Panc1 (cell line): ENCODE data around the gene C8B. TPM values are rescaled to one million over a fixed set of nuclear protein-coding genes. Genes with fewer than 3 reads are reported as not detected.

Source experiments
- ATAC-seq: fragments of 200-7000 bp; cut with Tn5 transposase; 2 replicates; pipeline ENCODE4 v1.9.1; 2020; ENCODE audit warnings: mild to moderate bottlenecking, moderate library complexity
- BruUV-seq: library from RNA; stranded (reverse); fragments of 400-500 nt; replicated peaks from 2 replicates; lab custom pipeline; 2021; lab: Mats Ljungman, UMichigan
- CTCF ChIA-PET: fragments of 300-600 bp; sonication (Branson Sonifier 250); formaldehyde crosslinking; loops from one replicate; lab custom pipeline; 2022; ENCODE audit warnings: antibody characterized with exemption; lab: Charles Lee
- POLR2A ChIA-PET: fragments of 300-600 bp; sonication (Branson Sonifier 250); formaldehyde crosslinking; loops from one replicate; lab custom pipeline; 2022; ENCODE audit warnings: antibody characterized with exemption; lab: Charles Lee
- DNase-seq: peaks from one replicate; pipeline ENCODE4 v3.0.0-alpha.2; 2010; ENCODE audit warnings: low read depth, low spot score
- H3K27ac ChIP-seq: 2 replicates; pipeline ENCODE4 v1.5.1; 2011; ENCODE audit warnings: mild to moderate bottlenecking, low read length, inconsistent platforms
- H3K27me3 ChIP-seq: fragments of 200-500 bp; sonication (Bioruptor generic); 2 replicates; pipeline ENCODE4 v1.6.0; 2014; ENCODE audit warnings: low read length, inconsistent platforms; ENCODE audit not compliant: control insufficient read depth, insufficient read depth
- H3K36me3 ChIP-seq: fragments of 200-500 bp; sonication (Bioruptor generic); 2 replicates; pipeline ENCODE4 v1.5.1; 2014; ENCODE audit warnings: inconsistent platforms, mild to moderate bottlenecking, low read length, moderate library complexity; ENCODE audit not compliant: control insufficient read depth, insufficient read depth
- H3K4me1 ChIP-seq: 2 replicates; pipeline ENCODE4 v1.5.1; 2011; ENCODE audit warnings: inconsistent platforms, mild to moderate bottlenecking, low read length, moderate library complexity; ENCODE audit not compliant: control insufficient read depth, insufficient read depth
- H3K4me3 ChIP-seq, 2 experiments: 2 replicates each; pipeline ENCODE4 v1.5.1; 2011 to 2012; ENCODE audit warnings: low read depth in 2 of 2, low read length in 2 of 2, mild to moderate bottlenecking in 2 of 2, inconsistent platforms in 1 of 2, moderate library complexity in 1 of 2
- H3K9me3 ChIP-seq: fragments of 200-500 bp; sonication (Bioruptor generic); 2 replicates; pipeline ENCODE4 v1.5.1; 2014; ENCODE audit warnings: low read depth, mild to moderate bottlenecking, inconsistent platforms, low read length, moderate library complexity; ENCODE audit not compliant: control insufficient read depth, insufficient read depth
- CTCF ChIP-seq: fragments of 450-650 bp; IDR thresholded peaks from 2 replicates; pipeline ENCODE4 v1.5.1; 2017; ENCODE audit warnings: mild to moderate bottlenecking
- POLR2AphosphoS5 ChIP-seq: IDR thresholded peaks from 2 replicates; pipeline ENCODE4 v1.6.1; 2012; ENCODE audit warnings: mild to moderate bottlenecking, low read depth, low read length, moderate library complexity
- REST ChIP-seq, 2 experiments: IDR thresholded peaks; 2 replicates each; pipeline ENCODE4 v1.6.1; 2011 to 2012; ENCODE audit warnings: low read depth in 2 of 2, control low read depth in 1 of 2, low read length in 1 of 2, mild to moderate bottlenecking in 1 of 2, moderate library complexity in 1 of 2; ENCODE audit not compliant: insufficient read depth in 1 of 2
- SIN3A ChIP-seq: IDR thresholded peaks from 2 replicates; pipeline ENCODE4 v1.6.1; 2012; ENCODE audit warnings: low read depth, mild to moderate bottlenecking, low read length, moderate library complexity, borderline replicate concordance; ENCODE audit not compliant: insufficient read depth
- TCF7L2 ChIP-seq: IDR thresholded peaks from 2 replicates; pipeline ENCODE4 v1.6.1; 2011; ENCODE audit warnings: mild to moderate bottlenecking, low read depth, low read length, inconsistent platforms
- in situ Hi-C: cut with HindIII; loops from 2 replicates; pipeline ENCODE4 v1.10.0; 2016; ENCODE audit warnings: low sequenced_read_pairs, low pct_unique_long_range_greater_than_20kb
- intact Hi-C: fragments of 100-400 bp; cut with micrococcal nuclease; formaldehyde crosslinking; loops from one replicate; pipeline ENCODE4 v1.10.0; 2022; ENCODE audit not compliant: unreplicated experiment
- total RNA-seq: library from RNA; stranded (reverse); gene quantifications from one replicate; pipeline ENCODE4 v1.2.1, GENCODE V29; 2021; ENCODE audit not compliant: unreplicated experiment

C8B gene
- total RNA-seq, 1 experiment from 2014 or later = not detected

GRCh38 chr1:57007472-57007871 is 41.7 kb upstream of the C8B start:
- Histone ChIP-seq H3K9me3 (no peaks in the 10 kb centered on the region), H3K27ac (no peak overlapping the region), H3K27me3 (peaks cover 7% of the 10 kb centered on the region), H3K36me3 (no peaks in the 10 kb centered on the region), H3K4me1 (no peaks in the 10 kb centered on the region), H3K4me3 (no peak overlapping the region)
- no peak for ATAC-seq
- no peak for DNase-seq
- intact Hi-C loops = no loop called here
- in situ Hi-C loops = no loop called here
- ChIA-PET POLR2A (no interaction called here), CTCF (no interaction called here)
- BruUV-seq = no TSS peak
- no peak for TF ChIP-seq REST (IDR thresholded peaks at IDR 0.05; ENCODE audit: insufficient read depth in 1 of 2, low read depth in 2 of 2, low read length in 1 of 2)
- TF ChIP-seq TCF7L2 = no peak
- no peak for TF ChIP-seq POLR2AphosphoS5
- TF ChIP-seq CTCF = no peak
- TF ChIP-seq SIN3A = no peak

GRCh38 chr1:57003398-57004139 is 37.8 kb upstream of the C8B start:
- H3K27me3 ChIP-seq = peaks cover 4% of the 10 kb centered on the region; the same call in 1 of the 2 replicates
- TF ChIP-seq REST (IDR thresholded peaks at IDR 0.05; ENCODE audit: insufficient read depth in 1 of 2, low read depth in 2 of 2, low read length in 1 of 2) (no peak), TCF7L2 (no peak), CTCF (no peak)
- no peak for DNase-seq
- no peak for ATAC-seq
- no peak overlapping the region for H3K27ac ChIP-seq
- H3K4me1 ChIP-seq = no peaks in the 10 kb centered on the region
- intact Hi-C loops = no loop called here
- H3K36me3 ChIP-seq = no peaks in the 10 kb centered on the region
- H3K4me3 ChIP-seq = no peak overlapping the region
- BruUV-seq = no TSS peak
- no peaks in the 10 kb centered on the region for H3K9me3 ChIP-seq
- POLR2A ChIA-PET = no interaction called here
- CTCF ChIA-PET = no interaction called here
- in situ Hi-C loops = no loop called here
